H1 (cell line): ENCODE data around the gene STAT3. TPM values are rescaled to one million over a fixed set of nuclear protein-coding genes. Genes with fewer than 3 reads are reported as not detected.

Experiments
- CTCF ChIA-PET: fragments of 300-600 bp; sonication (Branson Sonifier 250); formaldehyde crosslinking; loops from one replicate; lab custom pipeline; 2021; ENCODE audit not compliant: partially characterized antibody; lab: Charles Lee
- POLR2A ChIA-PET: fragments of 300-600 bp; sonication (Branson Sonifier 250); formaldehyde crosslinking; loops from one replicate; lab custom pipeline; 2021; ENCODE audit warnings: inconsistent platforms; ENCODE audit not compliant: partially characterized antibody; lab: Charles Lee
- DNase-seq, 2 experiments: peaks; one replicate each; pipeline versions ENCODE4 v3.0.0 to v3.0.0-alpha.2; 2010 to 2022; ENCODE audit warnings: low spot score in 2 of 2, low read depth in 1 of 2, mixed read lengths in 1 of 2
- FAIRE-seq: peaks from 2 replicates; lab custom pipeline; 2011; peaks lifted over from hg19 to GRCh38; lab: Jason Lieb, UNC
- H2AFZ ChIP-seq: 2 replicates; pipeline ENCODE4 v1.8.1; 2012; ENCODE audit warnings: low read length, inconsistent platforms
- H2AK5ac ChIP-seq: 2 replicates; pipeline ENCODE4 v1.6.1; 2013; ENCODE audit warnings: low read depth, low read length
- H2BK120ac ChIP-seq: replicated peaks from 2 replicates; pipeline ENCODE3; 2013; ENCODE audit warnings: low read depth, low read length, inconsistent platforms
- H2BK12ac ChIP-seq: 2 replicates; pipeline ENCODE4 v1.6.1; 2013; ENCODE audit warnings: low read depth, low read length
- H2BK15ac ChIP-seq: 2 replicates; pipeline ENCODE4 v1.6.1; 2013; ENCODE audit warnings: low read length
- H2BK20ac ChIP-seq: 2 replicates; pipeline ENCODE4 v1.6.1; 2013; ENCODE audit warnings: low read length
- H2BK5ac ChIP-seq: 2 replicates; pipeline ENCODE4 v1.6.1; 2013; ENCODE audit warnings: low read depth, low read length
- H3K14ac ChIP-seq: 2 replicates; pipeline ENCODE4 v1.6.1; 2013; ENCODE audit warnings: inconsistent platforms; ENCODE audit not compliant: insufficient read length
- H3K18ac ChIP-seq: 2 replicates; pipeline ENCODE4 v1.6.1; 2013; ENCODE audit warnings: low read length; ENCODE audit errors: extremely low read depth
- H3K23ac ChIP-seq: 2 replicates; pipeline ENCODE4 v1.6.1; 2013; ENCODE audit warnings: inconsistent platforms; ENCODE audit not compliant: insufficient read length
- H3K23me2 ChIP-seq: 2 replicates; pipeline ENCODE4 v1.6.1; 2013; ENCODE audit warnings: low read depth, low read length
- H3K27ac ChIP-seq: 2 replicates; pipeline ENCODE4 v1.6.1; 2011; ENCODE audit warnings: low read depth, low read length, inconsistent platforms
- H3K27me3 ChIP-seq, 4 experiments: replicated peaks in 1 of 4; 1 replicate in 1 of 4; 2 replicates in 3 of 4; pipeline versions ENCODE4 v1.6.1 to v1.8.1; 2011 to 2013; ENCODE audit warnings: low read length in 3 of 4, mild to moderate bottlenecking in 3 of 4, inconsistent platforms in 2 of 4, mixed read lengths in 2 of 4, moderate library complexity in 1 of 4; ENCODE audit not compliant: control insufficient read depth in 3 of 4, insufficient read depth in 3 of 4; ENCODE audit errors: extremely low read depth in 1 of 4
- H3K36me3 ChIP-seq, 4 experiments: 2 replicates each; pipeline versions ENCODE4 v1.6.1 to v1.8.1; 2011 to 2013; ENCODE audit warnings: mild to moderate bottlenecking in 4 of 4, low read length in 3 of 4, moderate library complexity in 2 of 4, control low read depth in 1 of 4, inconsistent platforms in 1 of 4; ENCODE audit not compliant: insufficient read depth in 4 of 4, control insufficient read depth in 2 of 4
- H3K4ac ChIP-seq: replicated peaks from 2 replicates; pipeline ENCODE3; 2013; ENCODE audit warnings: low read length, low read depth, mixed read lengths, inconsistent platforms; ENCODE audit not compliant: insufficient read length
- H3K4me1 ChIP-seq, 4 experiments: replicated peaks in 1 of 4; 1 replicate in 1 of 4; 2 replicates in 3 of 4; pipeline versions ENCODE4 v1.6.1 to v1.8.1; 2011 to 2013; ENCODE audit warnings: low read length in 3 of 4, inconsistent platforms in 2 of 4, mixed read lengths in 1 of 4; ENCODE audit not compliant: insufficient read depth in 4 of 4, control insufficient read depth in 3 of 4
- H3K4me2 ChIP-seq, 2 experiments: 2 replicates each; pipeline versions ENCODE4 v1.6.1 to v1.8.1; 2011 to 2013; ENCODE audit warnings: low read depth in 2 of 2, low read length in 2 of 2, control low read depth in 1 of 2, inconsistent platforms in 1 of 2, mild to moderate bottlenecking in 1 of 2; ENCODE audit not compliant: insufficient read depth in 1 of 2
- H3K4me3 ChIP-seq, 4 experiments: fragments of 200-600, 300-600 bp in 1 of 4; sonication (generic), shearing (Covaris generic), sonication (Bioruptor Twin) in 1 of 4; 2 replicates each; pipeline versions ENCODE4 v1.5.1 to v1.8.1; 2011 to 2016; ENCODE audit warnings: low read length in 4 of 4, low read depth in 3 of 4, control low read depth in 2 of 4, inconsistent platforms in 2 of 4, mild to moderate bottlenecking in 2 of 4, mixed read lengths in 1 of 4, moderate library complexity in 1 of 4; ENCODE audit not compliant: insufficient read depth in 2 of 4; ENCODE audit errors: extremely low read depth in 1 of 4
- H3K56ac ChIP-seq: replicated peaks from 2 replicates; pipeline ENCODE3; 2013; ENCODE audit warnings: low read depth, mild to moderate bottlenecking, mixed read lengths, low read length, inconsistent platforms; ENCODE audit not compliant: insufficient read length
- H3K79me1 ChIP-seq: 2 replicates; pipeline ENCODE4 v1.6.1; 2013; ENCODE audit warnings: low read depth, low read length, control low read depth
- H3K79me2 ChIP-seq, 2 experiments: 2 replicates each; pipeline versions ENCODE4 v1.6.1 to v1.8.1; 2012 to 2013; ENCODE audit warnings: low read length in 2 of 2, mild to moderate bottlenecking in 2 of 2, inconsistent platforms in 1 of 2; ENCODE audit not compliant: insufficient read depth in 2 of 2, control insufficient read depth in 1 of 2
- H3K9ac ChIP-seq, 4 experiments: replicated peaks in 1 of 4; 1 replicate in 1 of 4; 2 replicates in 3 of 4; pipeline versions ENCODE4 v1.6.1 to v1.8.1; 2011 to 2013; ENCODE audit warnings: low read depth in 3 of 4, low read length in 3 of 4, control low read depth in 2 of 4, mild to moderate bottlenecking in 2 of 4, moderate library complexity in 2 of 4, inconsistent platforms in 1 of 4; ENCODE audit errors: extremely low read depth in 1 of 4
- H3K9me3 ChIP-seq, 2 experiments: 2 replicates each; pipeline versions ENCODE4 v1.6.1 to v1.8.1; 2012 to 2013; ENCODE audit warnings: mild to moderate bottlenecking in 2 of 2, moderate library complexity in 2 of 2, control low read depth in 1 of 2, inconsistent platforms in 1 of 2, low read depth in 1 of 2, low read length in 1 of 2, mixed read lengths in 1 of 2; ENCODE audit not compliant: insufficient read depth in 2 of 2
- H4K20me1 ChIP-seq, 2 experiments: replicated peaks in 1 of 2; 2 replicates each; pipeline versions ENCODE3 to v1.8.1; 2011 to 2013; ENCODE audit warnings: inconsistent platforms in 2 of 2, low read length in 2 of 2, mild to moderate bottlenecking in 1 of 2; ENCODE audit not compliant: insufficient read depth in 2 of 2, control insufficient read depth in 1 of 2
- H4K5ac ChIP-seq: 2 replicates; pipeline ENCODE4 v1.6.1; 2013; ENCODE audit warnings: low read length, low read depth, mixed read lengths, inconsistent platforms; ENCODE audit not compliant: insufficient read length
- H4K8ac ChIP-seq: 2 replicates; pipeline ENCODE4 v1.8.0; 2013; ENCODE audit warnings: mild to moderate bottlenecking, moderate library complexity, low read length, inconsistent platforms; ENCODE audit not compliant: insufficient read depth; ENCODE audit errors: extremely low read depth
- H4K91ac ChIP-seq: replicated peaks from 2 replicates; pipeline ENCODE3; 2013; ENCODE audit warnings: low read length, mixed read lengths, inconsistent platforms; ENCODE audit not compliant: insufficient read length
- BACH1 ChIP-seq: IDR thresholded peaks from 2 replicates; pipeline ENCODE4 v1.6.1; 2012; ENCODE audit warnings: low read length, improper control_type of control experiment
- EZH2 ChIP-seq: fragments of 200-600 bp; sonication (generic); IDR thresholded peaks from 2 replicates; pipeline ENCODE4 v1.7.1; 2012; ENCODE audit warnings: low read depth, mild to moderate bottlenecking, moderate library complexity, low read length, inconsistent platforms; ENCODE audit not compliant: severe bottlenecking
- GABPA ChIP-seq: IDR thresholded peaks from 2 replicates; pipeline ENCODE4 v1.6.1; 2011; ENCODE audit warnings: mild to moderate bottlenecking, low read length, moderate library complexity, borderline replicate concordance; ENCODE audit not compliant: insufficient read depth
- SIX5 ChIP-seq: IDR thresholded peaks from 2 replicates; pipeline ENCODE4 v1.6.1; 2011; ENCODE audit warnings: mild to moderate bottlenecking, low read depth, low read length
- SP1 ChIP-seq: IDR thresholded peaks from 2 replicates; pipeline ENCODE4 v1.6.1; 2011; ENCODE audit warnings: low read depth, low read length
- YY1 ChIP-seq: IDR thresholded peaks from 2 replicates; pipeline ENCODE4 v1.6.1; 2011; ENCODE audit warnings: low read depth, mild to moderate bottlenecking, low read length
- WGBS, 2 experiments: shearing (Covaris generic) in 1 of 2; methylation state at CpG; one replicate each; pipeline versions ENCODE4 v1.1.6 to v1.1.7; 2013 to 2015; ENCODE audit warnings: low lambda C conversion rate in 2 of 2, mixed read lengths in 2 of 2, inconsistent platforms in 1 of 2, low coverage in 1 of 2, missing lambda C conversion rate in 1 of 2; ENCODE audit not compliant: insufficient replicate concordance in 2 of 2, insufficient coverage in 1 of 2, insufficient read length in 1 of 2; ENCODE audit errors: extremely low coverage in 1 of 2, missing lambda C conversion rate in 1 of 2; 5-methylcytosine and 5-hydroxymethylcytosine counted together
- polyA plus RNA-seq, 7 experiments: library from polyadenylated mRNA; depleted of rRNA in 3 of 7; stranded (reverse) in 5 of 7; unstranded in 2 of 7; fragments of >200 nt in 5 of 7; fragments of 200-250 nt in 2 of 7; gene quantifications; 1 replicate in 5 of 7; 2 replicates in 1 of 7; 4 replicates in 1 of 7; pipeline versions ENCODE4 v1.2.1 to v1.2.3, GENCODE V29; 2011 to 2013; ENCODE audit warnings: missing spikeins in 2 of 7, mixed read lengths in 2 of 7
- total RNA-seq: library from RNA; stranded (reverse); fragmentation: NEBNext Ultra II Directional; extraction: Animal tissue kit (Norgen Biotek cat#: 25700); gene quantifications from 2 replicates; pipeline ENCODE4 v1.2.1, GENCODE V29; 2021

STAT3 gene
- total and polyA plus RNA-seq, 2 of the 8 experiments (the other 6 are each of a cell fraction or from before 2014, with no cell fraction given): 38.4 to 94.1 TPM

- 91% methylated on average over 4 of the region's 4 CpGs; no CpG with 5 or more reads in 1 of the 2 experiments for WGBS, 2 experiments
- H3K4me2 ChIP-seq: no peak overlapping the region
- H2BK20ac ChIP-seq: no peak overlapping the region
- no peak overlapping the region for H2BK12ac ChIP-seq
- no peak overlapping the region for H3K23ac ChIP-seq
- no peak overlapping the region for H3K9ac ChIP-seq
- ChIA-PET CTCF (interaction anchor here (1.1 kb wide), 1 partner anchor 21 kb away, joined by 4 read pairs; no protein-coding TSS in a partner anchor), POLR2A (no interaction called here)
- no peaks in the 10 kb centered on the region for H3K79me1 ChIP-seq
- peaks cover 0 to 6% (median 2%) of the 10 kb centered on the region in 4 experiments; a peak in 2 of 7 replicates for H3K4me1 ChIP-seq
- no peak overlapping the region for H2BK15ac ChIP-seq
- no peak overlapping the region for H4K8ac ChIP-seq
- no peak overlapping the region for H2BK5ac ChIP-seq
- H4K20me1 ChIP-seq: peaks cover 2% of the 10 kb centered on the region in 2 experiments
- no peak overlapping the region for H3K4ac ChIP-seq
- no peak overlapping the region for H3K14ac ChIP-seq
- no peaks in the 10 kb centered on the region for H3K23me2 ChIP-seq
- no peak overlapping the region for H4K5ac ChIP-seq
- no peak overlapping the region for H2AFZ ChIP-seq
- FAIRE-seq (no peak), DNase-seq (no peak)
- no peak overlapping the region for H2AK5ac ChIP-seq
- no peaks in the 10 kb centered on the region for H3K27me3 ChIP-seq
- no peak overlapping the region for H3K27ac ChIP-seq
- H3K18ac ChIP-seq: no peak overlapping the region
- H3K4me3 ChIP-seq: no peak overlapping the region
- H3K79me2 ChIP-seq: peaks cover 0 to under 1% of the 10 kb centered on the region in 2 experiments; a peak in 1 of 4 replicates
- H3K9me3 ChIP-seq: no peaks in the 10 kb centered on the region
- H3K56ac ChIP-seq: no peak overlapping the region
- H4K91ac ChIP-seq: no peak overlapping the region
- peaks cover 13 to 76% (median 40%) of the 10 kb centered on the region in 4 experiments; a peak in 7 of 8 replicates for H3K36me3 ChIP-seq
- no peak overlapping the region for H2BK120ac ChIP-seq
- TF ChIP-seq BACH1: no peak
- no peak for TF ChIP-seq YY1
- TF ChIP-seq SP1: no peak
- no peak for TF ChIP-seq GABPA
- no peak for TF ChIP-seq SIX5
- TF ChIP-seq EZH2: no peak
Measured at GRCh38 chr17:42341568-42341967, 46.7 kb downstream of the STAT3 start.
